Esophagus muscularis mucosa (tissue), 4 donors: ENCODE data around the gene ZNF91. TPM values are rescaled to one million over a fixed set of nuclear protein-coding genes. Genes with fewer than 3 reads are reported as not detected.

Experiments used
- DNase-seq: peaks from one replicate; pipeline ENCODE4 v3.0.0-alpha.2; 2017; ENCODE audit errors: extremely low spot score
- H3K27ac ChIP-seq, 4 donors: fragments of 200-600 bp; sonication (generic); replicated peaks in 1 of 4; 1 replicate in 3 of 4; 2 replicates in 1 of 4; pipeline ENCODE4 v1.5.1; 2016 to 2019; ENCODE audit warnings: mild to moderate bottlenecking in 1 of 4
- H3K27me3 ChIP-seq, 4 donors: fragments of 200-600 bp; sonication (generic); one replicate each; pipeline versions ENCODE4 v1.5.1 to v1.6.0; 2016 to 2019
- H3K36me3 ChIP-seq, 4 donors: fragments of 200-600 bp; sonication (generic); one replicate each; pipeline ENCODE4 v1.5.1; 2016 to 2019
- H3K4me1 ChIP-seq, 4 donors: fragments of 200-600 bp; sonication (generic); one replicate each; pipeline ENCODE4 v1.5.1; 2016 to 2019
- H3K4me3 ChIP-seq, 4 donors: fragments of 200-600 bp; sonication (generic); 1 replicate in 2 of 4; 2 replicates in 2 of 4; pipeline ENCODE4 v1.5.1; 2016 to 2019; ENCODE audit warnings: mild to moderate bottlenecking in 4 of 4, moderate library complexity in 1 of 4
- H3K9me3 ChIP-seq, 4 donors: fragments of 200-600 bp; sonication (generic); 1 replicate in 3 of 4; 2 replicates in 1 of 4; pipeline ENCODE4 v1.5.1; 2016 to 2019
- CTCF ChIP-seq, 3 experiments: fragments of 200-600 bp in 2 of 3; fragments of 450-650 bp in 1 of 3; sonication (generic) in 2 of 3; IDR thresholded peaks; one replicate each; pipeline ENCODE4 v1.5.1; 2017 to 2019; ENCODE audit warnings: antibody characterized with exemption in 3 of 3, mild to moderate bottlenecking in 2 of 3, moderate library complexity in 1 of 3
- EP300 ChIP-seq: sonication (generic); formaldehyde crosslinking; IDR thresholded peaks from one replicate; pipeline ENCODE4 v1.6.1; 2017; ENCODE audit warnings: antibody characterized with exemption
- POLR2A ChIP-seq: fragments of 450-650 bp; IDR thresholded peaks from one replicate; pipeline ENCODE4 v1.6.1; 2017; ENCODE audit warnings: antibody characterized with exemption, moderate library complexity, mild to moderate bottlenecking, low read depth
- POLR2AphosphoS5 ChIP-seq, 2 donors: sonication (generic); formaldehyde crosslinking; IDR thresholded peaks; one replicate each; pipeline ENCODE4 v1.6.1; 2017; ENCODE audit warnings: antibody characterized with exemption in 2 of 2
- WGBS: methylation state at CpG from one replicate; pipeline ENCODE4 v1.1.5; 2018; 5-methylcytosine and 5-hydroxymethylcytosine counted together
- intact Hi-C: fragments of 100-400 bp; cut with DNase I; formaldehyde crosslinking; loops from one replicate; pipeline ENCODE4 v1.15.1; 2023
- total RNA-seq, 4 donors: library from RNA; depleted of rRNA; stranded (reverse); fragments of >200 nt; gene quantifications; one replicate each; pipeline versions ENCODE4 v1.1.0 to v1.2.1, GENCODE V29; 2016

The ZNF91 gene
- total RNA-seq, 4 donors from 2014 or later, result 25.5 to 34.1 (median 30.4) TPM

- under 1% methylated on average over 11 of the region's 11 CpGs for WGBS
- no peaks in the 10 kb centered on the region for H3K9me3 ChIP-seq
- TF ChIP-seq CTCF (IDR thresholded peaks at IDR 0.05), result no peak
- TF ChIP-seq EP300, result no peak
- TF ChIP-seq POLR2AphosphoS5 (IDR thresholded peaks at IDR 0.05), result no peak
- intact Hi-C loops, result loop anchor here (10.0 kb wide), 1 partner anchor 120 kb away; no protein-coding TSS in a partner anchor
- H3K4me1 ChIP-seq, result peaks cover 33 to 56% (median 50%) of the 10 kb centered on the region in 4 donors
- H3K27ac ChIP-seq, result peak overlapping the region; percentile 92 to 96 (median 93)
- H3K36me3 ChIP-seq, result no peaks in the 10 kb centered on the region
- peak overlapping the region; percentile 73 to 85 (median 80) for H3K4me3 ChIP-seq
- H3K27me3 ChIP-seq, result no peaks in the 10 kb centered on the region
- DNase-seq, result no peak
Observed at GRCh38 chr19:23394511-23394910, 760 bp downstream of the ZNF91 start.

GRCh38 chr19:23393121-23393520 is 2.1 kb downstream of the ZNF91 start:
- H3K4me3 ChIP-seq, result no peak overlapping the region
- H3K27me3 ChIP-seq, result no peaks in the 10 kb centered on the region
- H3K36me3 ChIP-seq, result peaks cover 0 to 11% (median 0%) of the 10 kb centered on the region in 4 donors
- WGBS, result 67% methylated on average over 1 of the region's 1 CpG
- no peak for DNase-seq
- no peak overlapping the region for H3K27ac ChIP-seq
- peaks cover 33 to 66% (median 61%) of the 10 kb centered on the region in 4 donors for H3K4me1 ChIP-seq
- H3K9me3 ChIP-seq, result no peaks in the 10 kb centered on the region
- intact Hi-C loops, result loop anchor here (10.0 kb wide), 1 partner anchor 118 kb away; no protein-coding TSS in a partner anchor
- TF ChIP-seq POLR2A (no peak), EP300 (no peak), POLR2AphosphoS5 (IDR thresholded peaks at IDR 0.05) (no peak), CTCF (IDR thresholded peaks at IDR 0.05) (no peak)

- no peak overlapping the region for H3K27ac ChIP-seq
Observed at GRCh38 chr19:23391236-23391635, 4.0 kb downstream of the ZNF91 start.

GRCh38 chr19:23385404-23385803 is 9.9 kb downstream of the ZNF91 start:
- peaks cover 0 to 17% (median 7%) of the 10 kb centered on the region in 4 donors for H3K9me3 ChIP-seq

More at GRCh38 chr19:23391236-23391635, 4.0 kb downstream of the ZNF91 start:
- intact Hi-C loops, result loop anchor here (10.0 kb wide), 1 partner anchor 116 kb away; no protein-coding TSS in a partner anchor
- TF ChIP-seq POLR2A (no peak), CTCF (IDR thresholded peaks at IDR 0.05) (no peak), POLR2AphosphoS5 (IDR thresholded peaks at IDR 0.05) (no peak)
- H3K4me1 ChIP-seq, result peaks cover 33 to 71% (median 61%) of the 10 kb centered on the region in 4 donors
- no peaks in the 10 kb centered on the region for H3K27me3 ChIP-seq
- peaks cover 0 to 27% (median 3%) of the 10 kb centered on the region in 4 donors for H3K36me3 ChIP-seq
- no peak for DNase-seq
- no peak overlapping the region for H3K4me3 ChIP-seq
- H3K9me3 ChIP-seq, result no peaks in the 10 kb centered on the region

More at GRCh38 chr19:23385404-23385803, 9.9 kb downstream of the ZNF91 start:
- peaks cover 12 to 51% (median 26%) of the 10 kb centered on the region in 4 donors for H3K4me1 ChIP-seq
- TF ChIP-seq POLR2AphosphoS5 (IDR thresholded peaks at IDR 0.05) (no peak), EP300 (no peak), POLR2A (no peak), CTCF (IDR thresholded peaks at IDR 0.05) (no peak)
- 76% methylated on average over 4 of the region's 4 CpGs for WGBS
- H3K27me3 ChIP-seq, result no peaks in the 10 kb centered on the region
- no peak overlapping the region for H3K27ac ChIP-seq
- intact Hi-C loops, result no loop called here
- DNase-seq, result no peak
- H3K36me3 ChIP-seq, result peaks cover 18 to 56% (median 30%) of the 10 kb centered on the region in 4 donors
- H3K4me3 ChIP-seq, result no peak overlapping the region
